ENCODE data around the gene THSD4.

GRCh38 chr15:71088155-71088554, 27.1 kb upstream of the THSD4 start:
- TF ChIP-seq CTCF (IDR thresholded peaks at IDR 0.05) (no peak), POLR2A (IDR thresholded peaks at IDR 0.05) (no peak)

Measured in thyroid gland (tissue), 4 donors.